Ovary (tissue), 9 donors: ENCODE measurements around the gene CEP112. TPM values are rescaled to one million over a fixed set of nuclear protein-coding genes. Genes with fewer than 3 reads are reported as not detected.

ENCODE experiments used
- DNase-seq, 5 donors: peaks; one replicate each; pipeline ENCODE4 v3.0.0-alpha.2; 2019 to 2020
- H3K27ac ChIP-seq, 2 donors: fragments of 200-600 bp; one replicate each; pipeline versions ENCODE4 v1.5.1 to v1.8.0; 2019 to 2022
- H3K27me3 ChIP-seq: fragments of 200-600 bp; one replicate; pipeline ENCODE4 v1.8.0; 2022
- H3K36me3 ChIP-seq: fragments of 200-600 bp; sonication (generic); one replicate; pipeline ENCODE4 v1.5.1; 2019
- H3K4me1 ChIP-seq: one replicate; pipeline ENCODE4 v1.8.1; 2013; ENCODE audit warnings: mild to moderate bottlenecking, moderate library complexity; ENCODE audit not compliant: insufficient read depth
- H3K4me3 ChIP-seq: fragments of 200-600 bp; sonication (generic); one replicate; pipeline ENCODE4 v1.5.1; 2017
- H3K9me3 ChIP-seq, 2 donors: fragments of 200-600 bp in 1 of 2; sonication (generic) in 1 of 2; one replicate each; pipeline versions ENCODE4 v1.5.1 to v1.8.1; 2013 to 2019; ENCODE audit warnings: mild to moderate bottlenecking in 1 of 2, moderate library complexity in 1 of 2
- CTCF ChIP-seq, 3 donors: fragments of 450-650 bp in 2 of 3; fragments of 200-600 bp in 1 of 3; IDR thresholded peaks; one replicate each; pipeline versions ENCODE4 v1.5.1 to v1.8.0; 2016 to 2022; ENCODE audit warnings: antibody characterized with exemption in 3 of 3, mild to moderate bottlenecking in 1 of 3
- EP300 ChIP-seq: sonication (generic); formaldehyde crosslinking; IDR thresholded peaks from one replicate; pipeline ENCODE4 v1.6.1; 2017; ENCODE audit warnings: antibody characterized with exemption
- POLR2A ChIP-seq: fragments of 450-650 bp; IDR thresholded peaks from one replicate; pipeline ENCODE4 v1.6.1; 2017; ENCODE audit warnings: antibody characterized with exemption, mild to moderate bottlenecking, moderate library complexity
- WGBS, 3 donors: extraction: QIAGEN DNeasy Blood & Tissue Kit in 1 of 3; methylation state at CpG; one replicate each; pipeline versions ENCODE4 v1.1.5 to v1.1.7; 2013 to 2017; 5-methylcytosine and 5-hydroxymethylcytosine counted together
- intact Hi-C, 4 donors: fragments of 100-400 bp; cut with DNase I; formaldehyde crosslinking; loops; one replicate each; pipeline versions ENCODE4 v1.11.0 to v1.15.1; 2022 to 2023
- polyA plus RNA-seq, 2 donors: library from polyadenylated mRNA; stranded (reverse); fragments of 200-250 nt in 1 of 2; fragments of 350-450 nt in 1 of 2; fragmentation: Illumina TruSeq in 1 of 2; extraction: RNeasy Lipid Tissue Mini Kit (QIAGEN cat#74804) in 1 of 2; gene quantifications; one replicate each; pipeline ENCODE4 v1.2.3, GENCODE V29; 2013 to 2014
- total RNA-seq, 7 donors: library from RNA; depleted of rRNA in 2 of 7; stranded (reverse); fragments of >200 nt in 2 of 7; fragmentation: NEBNext Ultra II Directional in 3 of 7; extraction: Animal tissue kit (Norgen Biotek cat#: 25700) in 3 of 7; gene quantifications; one replicate each; pipeline versions ENCODE4 v1.1.0 to v1.2.4, GENCODE V29; 2016 to 2023
- donor health status: DM: no; HTN: no; CAD: no; lungs with moderate emphysema.
- donor health status: DM: no; HTN: no; CAD: no.
- donor health status: Bipolar disorder and iron deficiency.
- donor health status: DM: yes; HTN: yes; CAD: no.
- donor health status: DM: no; HTN: no; CAD: no.
- donor health status: DM: yes; HTN: yes; CAD: no.

CEP112 gene
- total and polyA plus RNA-seq, 9 donors = 9.3 to 25.5 (median 16.9) TPM

DNA sequence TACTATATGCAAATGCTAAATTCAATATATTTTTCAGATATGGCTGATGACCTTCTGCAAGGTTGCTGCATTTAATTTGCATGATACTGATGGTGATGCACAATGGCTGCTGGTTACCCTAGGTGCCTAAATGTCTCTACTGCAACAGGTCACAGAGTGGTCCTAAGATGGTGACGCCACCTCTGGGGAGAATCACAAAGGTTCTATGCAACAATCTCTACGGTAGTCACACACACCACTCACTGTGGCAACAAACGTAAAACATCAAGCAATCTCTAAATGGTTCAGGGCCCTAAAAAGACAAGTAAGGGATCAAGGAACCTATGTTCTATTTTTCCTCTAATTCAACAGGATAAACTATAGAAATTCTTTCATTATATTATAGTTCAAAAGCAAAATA lies 293.3 kb downstream of the CEP112 start:
- Histone ChIP-seq H3K4me1 (peaks cover 2% of the 10 kb centered on the region), H3K27ac (no peak overlapping the region), H3K27me3 (no peaks in the 10 kb centered on the region), H3K36me3 (no peaks in the 10 kb centered on the region), H3K4me3 (no peak overlapping the region), H3K9me3 (no peaks in the 10 kb centered on the region)
- 94 to 98% (median 97%) methylated on average over 3 of the region's 3 CpGs for WGBS, 3 donors
- TF ChIP-seq POLR2A (no peak), CTCF (IDR thresholded peaks at IDR 0.05) (no peak), EP300 (no peak)
- DNase-seq = no peak
- intact Hi-C loops = no loop called here

DNA sequence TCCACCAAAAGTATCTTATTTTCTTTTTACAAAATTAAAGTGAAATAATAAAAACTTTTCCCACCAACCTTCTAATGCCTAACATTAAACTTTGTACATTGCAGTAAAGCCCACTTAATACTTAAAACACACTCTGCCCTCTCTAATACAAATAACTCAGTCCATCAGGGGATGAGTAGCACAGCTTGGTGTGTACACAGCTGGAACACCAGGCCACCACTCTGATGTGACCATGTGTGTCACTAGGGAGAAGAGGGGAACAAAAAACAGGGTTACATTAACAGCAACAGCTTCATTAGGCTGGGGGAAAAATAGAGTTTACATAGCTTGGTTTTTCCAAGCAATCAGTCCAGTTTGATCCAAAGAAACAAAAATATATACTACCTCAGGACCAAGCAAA lies 295.0 kb downstream of the CEP112 start:
- intact Hi-C loops = no loop called here
- DNase-seq = no peak
- Histone ChIP-seq H3K4me3 (no peak overlapping the region), H3K4me1 (peaks cover 2% of the 10 kb centered on the region), H3K9me3 (no peaks in the 10 kb centered on the region), H3K27ac (no peak overlapping the region), H3K36me3 (no peaks in the 10 kb centered on the region), H3K27me3 (no peaks in the 10 kb centered on the region)
- no peak for TF ChIP-seq CTCF (IDR thresholded peaks at IDR 0.05)
- TF ChIP-seq POLR2A = no peak
- TF ChIP-seq EP300 = no peak

- Histone ChIP-seq H3K27ac (no peak overlapping the region), H3K27me3 (no peaks in the 10 kb centered on the region), H3K36me3 (no peaks in the 10 kb centered on the region), H3K9me3 (no peaks in the 10 kb centered on the region), H3K4me1 (peaks cover 2% of the 10 kb centered on the region), H3K4me3 (no peak overlapping the region)
- TF ChIP-seq CTCF (IDR thresholded peaks at IDR 0.05) (no peak), POLR2A (no peak), EP300 (no peak)
- intact Hi-C loops = no loop called here
- no peak for DNase-seq
These were observed 296.0 kb downstream of the CEP112 start for GRCh38 chr17:65895969-65896368.

- DNase-seq = no peak
- WGBS, 3 donors = 72 to 86% (median 79%) methylated on average over 3 of the region's 3 CpGs
- H3K9me3 ChIP-seq = no peaks in the 10 kb centered on the region
- H3K27ac ChIP-seq = no peak overlapping the region
- peaks cover 2% of the 10 kb centered on the region for H3K4me1 ChIP-seq
- TF ChIP-seq EP300 = no peak
- no peak for TF ChIP-seq POLR2A
- no peak for TF ChIP-seq CTCF (IDR thresholded peaks at IDR 0.05)
- H3K36me3 ChIP-seq = no peaks in the 10 kb centered on the region
- intact Hi-C loops = no loop called here
- no peaks in the 10 kb centered on the region for H3K27me3 ChIP-seq
- no peak overlapping the region for H3K4me3 ChIP-seq
These were observed 298.1 kb downstream of the CEP112 start for GRCh38 chr17:65893692-65894279.
